Thoracic aorta (tissue), 2 donors: ENCODE measurements around the gene PSMD12. TPM values are rescaled to one million over a fixed set of nuclear protein-coding genes. Genes with fewer than 3 reads are reported as not detected.
"Not testable (repeated sequence)": the region's sequence is repeated elsewhere in the genome, so short reads cannot be mapped to it uniquely, and the experiment has no call there.

Experiments
- ATAC-seq: fragments of 150-250 bp; one replicate; pipeline ENCODE4 v1.8.0; 2017; ENCODE audit warnings: low read depth; ENCODE audit not compliant: insufficient number of reproducible peaks, low FRiP score
- DNase-seq: peaks from one replicate; pipeline ENCODE4 v3.0.0-alpha.2; 2020; ENCODE audit warnings: low spot score
- H3K27ac ChIP-seq, 2 donors: fragments of 200-600 bp; sonication (generic); 1 replicate in 1 of 2; 2 replicates in 1 of 2; pipeline ENCODE4 v1.5.1; 2016; ENCODE audit warnings: mild to moderate bottlenecking in 2 of 2, moderate library complexity in 2 of 2
- H3K27me3 ChIP-seq: fragments of 200-600 bp; sonication (generic); replicated peaks from 2 replicates; pipeline ENCODE4 v1.6.0; 2016; ENCODE audit warnings: mild to moderate bottlenecking; ENCODE audit not compliant: insufficient read depth
- H3K36me3 ChIP-seq: fragments of 200-600 bp; sonication (generic); one replicate; pipeline ENCODE4 v1.5.1; 2016
- H3K4me1 ChIP-seq, 2 donors: fragments of 200-600 bp; sonication (generic); 1 replicate in 1 of 2; 2 replicates in 1 of 2; pipeline versions ENCODE4 v1.5.1 to v1.6.0; 2016; ENCODE audit warnings: low read depth in 2 of 2, mild to moderate bottlenecking in 1 of 2; ENCODE audit not compliant: control insufficient read depth in 1 of 2
- H3K4me3 ChIP-seq: fragments of 200-600 bp; sonication (generic); 2 replicates; pipeline ENCODE4 v1.5.1; 2016; ENCODE audit warnings: mild to moderate bottlenecking
- H3K9me3 ChIP-seq: fragments of 200-600 bp; sonication (generic); 2 replicates; pipeline ENCODE4 v1.5.1; 2016
- CTCF ChIP-seq: fragments of 200-600 bp; sonication (generic); IDR thresholded peaks from one replicate; pipeline ENCODE4 v1.5.1; 2019; ENCODE audit warnings: antibody characterized with exemption
- total RNA-seq, 2 donors: library from RNA; depleted of rRNA; stranded (reverse); fragments of >200 nt; gene quantifications; one replicate each; pipeline versions ENCODE4 v1.1.0 to v1.2.3, GENCODE V29; 2016

The PSMD12 gene
- total RNA-seq, 2 donors from 2014 or later: 18.3 to 29.5 TPM

DNA sequence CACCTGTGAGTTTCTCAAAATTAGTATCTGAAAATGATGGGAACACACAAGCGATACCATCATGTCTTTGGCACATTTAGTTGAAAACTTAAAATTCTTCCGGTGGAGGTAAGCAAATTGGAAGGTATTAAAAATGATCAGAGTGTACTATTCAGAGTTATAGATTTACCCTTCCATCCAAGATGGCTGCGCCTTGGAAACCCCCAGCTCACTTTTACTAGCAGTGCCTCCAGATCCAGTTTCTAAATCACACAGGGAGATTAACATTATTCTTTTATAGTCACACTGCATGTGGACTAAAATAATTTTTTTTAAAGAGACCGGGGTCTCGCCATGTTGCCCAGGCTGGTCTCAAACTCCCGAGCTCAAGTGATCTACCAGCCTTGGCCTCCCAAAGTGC is 25.7 kb upstream of the PSMD12 start:
- ATAC-seq: no peak
- DNase-seq: no peak
- H3K27me3 ChIP-seq: no peaks in the 10 kb centered on the region
- H3K4me3 ChIP-seq: no peak overlapping the region
- no peak for TF ChIP-seq CTCF
- H3K9me3 ChIP-seq: no peaks in the 10 kb centered on the region
- peaks cover 4 to 7% of the 10 kb centered on the region in 2 donors for H3K4me1 ChIP-seq
- no peaks in the 10 kb centered on the region for H3K36me3 ChIP-seq
- H3K27ac ChIP-seq: no peak overlapping the region

- Histone ChIP-seq H3K27ac (no peak overlapping the region), H3K9me3 (no peaks in the 10 kb centered on the region), H3K4me3 (peak overlapping the region; percentile 22), H3K27me3 (no peaks in the 10 kb centered on the region), H3K4me1 (peaks cover 4 to 7% of the 10 kb centered on the region in 2 donors), H3K36me3 (no peaks in the 10 kb centered on the region)
- ATAC-seq (peak; percentile 64), DNase-seq (no peak)
- no peak for TF ChIP-seq CTCF
Observed at GRCh38 chr17:67390646-67391361, 24.4 kb upstream of the PSMD12 start.

- H3K4me1 ChIP-seq: peaks cover 4 to 7% of the 10 kb centered on the region in 2 donors
- TF ChIP-seq CTCF: no peak
- ATAC-seq: no peak
- no peaks in the 10 kb centered on the region for H3K27me3 ChIP-seq
- H3K36me3 ChIP-seq: no peaks in the 10 kb centered on the region
- no peaks in the 10 kb centered on the region for H3K9me3 ChIP-seq
- peak overlapping the region; percentile 22 for H3K4me3 ChIP-seq
- H3K27ac ChIP-seq: no peak overlapping the region
- no peak for DNase-seq
Observed at GRCh38 chr17:67390006-67390645, 23.7 kb upstream of the PSMD12 start.

GRCh38 chr17:67388986-67389385 is 22.6 kb upstream of the PSMD12 start:
- no peak overlapping the region for H3K4me3 ChIP-seq
- no peak overlapping the region for H3K27ac ChIP-seq
- no peak for TF ChIP-seq CTCF
- peaks cover 4 to 7% of the 10 kb centered on the region in 2 donors for H3K4me1 ChIP-seq
- DNase-seq (no peak), ATAC-seq (no peak)
- no peaks in the 10 kb centered on the region for H3K27me3 ChIP-seq
- no peaks in the 10 kb centered on the region for H3K9me3 ChIP-seq
- H3K36me3 ChIP-seq: no peaks in the 10 kb centered on the region

DNA sequence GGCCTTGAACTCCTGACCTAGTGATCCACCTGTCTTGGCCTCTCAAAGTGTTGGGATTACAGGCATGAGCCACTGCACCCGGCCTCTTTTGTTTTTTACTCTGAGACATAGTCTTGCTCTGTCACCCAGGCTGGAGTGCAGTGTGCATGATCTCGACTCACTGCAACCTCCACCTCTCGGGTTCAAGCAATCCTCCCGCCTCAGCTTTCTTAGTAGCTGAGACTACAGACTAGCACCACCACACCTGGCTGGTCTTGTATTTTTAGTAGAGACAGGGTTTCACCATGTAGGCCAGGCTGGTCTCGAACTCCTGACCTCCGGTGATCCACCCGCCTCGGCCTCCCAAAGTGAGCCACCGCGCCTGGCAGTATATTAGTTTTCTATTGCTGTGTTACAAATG is 22.2 kb upstream of the PSMD12 start:
- not testable (repeated sequence) for DNase-seq, ATAC-seq, H3K36me3 ChIP-seq, H3K9me3 ChIP-seq, H3K4me3 ChIP-seq, H3K4me1 ChIP-seq, H3K27ac ChIP-seq, H3K27me3 ChIP-seq
